K562 (cell line): Measurements from ENCODE around the gene ATF6B. TPM values are rescaled to one million over a fixed set of nuclear protein-coding genes. Genes with fewer than 3 reads are reported as not detected.
A peak's percentile ranks its signal among the peaks of the same experiment; 100 is the strongest.

Experiments used
- ATAC-seq: fragments of 200-7000 bp; cut with Tn5 transposase; 3 replicates; pipeline ENCODE4 v1.9.1; 2020; ENCODE audit warnings: moderate library complexity
- BruUV-seq: library from RNA; stranded (reverse); fragments of 400-500 nt; replicated peaks from 2 replicates; lab custom pipeline; 2021; lab: Mats Ljungman, UMichigan
- CTCF ChIA-PET: fragments of 300-600 bp; formaldehyde crosslinking; extraction: SDS; loops from one replicate; lab custom pipeline; 2021; ENCODE audit warnings: low intra/inter-chr PET ratio; lab: Yijun Ruan, JAX
- POLR2A ChIA-PET: fragments of 300-600, 350-650 bp; sonication (Branson Sonifier 250); formaldehyde crosslinking; extraction: SDS; loops from one replicate; lab custom pipeline; 2021; ENCODE audit warnings: antibody characterized with exemption, inconsistent platforms; lab: Yijun Ruan, JAX
- DNase-seq, 4 experiments: peaks; one replicate each; pipeline versions ENCODE4 v3.0.0 to v3.0.0-alpha.2; 2011 to 2018; ENCODE audit warnings: low spot score in 3 of 4, mixed read lengths in 3 of 4; ENCODE audit errors: extremely low read depth in 1 of 4
- FAIRE-seq: peaks from 2 replicates; lab custom pipeline; 2011; peaks lifted over from hg19 to GRCh38; lab: Jason Lieb, UNC
- H2AFZ ChIP-seq: 2 replicates; pipeline ENCODE4 v1.6.0; 2011; ENCODE audit warnings: low read depth, low read length, control low read depth, inconsistent platforms
- H3K27ac ChIP-seq: fragments of 200-600 bp; 3 replicates; pipeline ENCODE4 v1.8.0; 2011; ENCODE audit warnings: low read depth, mild to moderate bottlenecking, control low read depth, inconsistent platforms, low read length, moderate library complexity, mixed read lengths; ENCODE audit errors: extremely low read depth
- H3K27me3 ChIP-seq, 2 experiments: fragments of 300-600 bp in 1 of 2; 2 replicates in 1 of 2; 3 replicates in 1 of 2; pipeline versions ENCODE4 v1.6.0 to v1.8.0; 2011; ENCODE audit warnings: inconsistent platforms in 2 of 2, low read length in 2 of 2, mild to moderate bottlenecking in 1 of 2, mixed read lengths in 1 of 2, moderate library complexity in 1 of 2; ENCODE audit not compliant: control insufficient read depth in 2 of 2, insufficient read depth in 2 of 2
- H3K36me3 ChIP-seq: fragments of 300-600 bp; 3 replicates; pipeline ENCODE4 v1.8.0; 2011; ENCODE audit warnings: mild to moderate bottlenecking, low read length, inconsistent platforms; ENCODE audit not compliant: control insufficient read depth, insufficient read depth
- H3K4me1 ChIP-seq, 2 experiments: fragments of 200-600 bp in 1 of 2; replicated peaks in 1 of 2; 2 replicates in 1 of 2; 3 replicates in 1 of 2; pipeline versions ENCODE4 v1.5.1 to v1.8.0; 2011; ENCODE audit warnings: inconsistent platforms in 2 of 2, low read length in 2 of 2, mild to moderate bottlenecking in 1 of 2, mixed read lengths in 1 of 2, moderate library complexity in 1 of 2; ENCODE audit not compliant: control insufficient read depth in 2 of 2, insufficient read depth in 2 of 2
- H3K4me2 ChIP-seq: 2 replicates; pipeline ENCODE4 v1.6.1; 2011; ENCODE audit warnings: low read length, control low read depth, inconsistent platforms, mixed read lengths; ENCODE audit not compliant: insufficient read depth
- H3K4me3 ChIP-seq: fragments of 200-600 bp; sonication (generic), shearing (Covaris generic); 2 replicates; pipeline ENCODE4 v1.5.1; 2016; ENCODE audit warnings: control low read depth, inconsistent platforms
- H3K79me2 ChIP-seq: fragments of 200-600 bp; 3 replicates; pipeline ENCODE4 v1.8.0; 2011; ENCODE audit warnings: low read length, inconsistent platforms; ENCODE audit not compliant: control insufficient read depth, insufficient read depth
- H3K9ac ChIP-seq, 2 experiments: 2 replicates each; pipeline versions ENCODE4 v1.6.0 to v1.6.1; 2011; ENCODE audit warnings: low read depth in 2 of 2, low read length in 2 of 2, control low read depth in 1 of 2, inconsistent platforms in 1 of 2, mild to moderate bottlenecking in 1 of 2, mixed read lengths in 1 of 2; ENCODE audit not compliant: insufficient read depth in 1 of 2
- H3K9me1 ChIP-seq: one replicate; pipeline ENCODE4 v1.6.0; 2011; ENCODE audit warnings: inconsistent platforms, mild to moderate bottlenecking, low read length, moderate library complexity; ENCODE audit not compliant: control insufficient read depth, insufficient read depth
- H3K9me3 ChIP-seq: replicated peaks from 2 replicates; pipeline ENCODE4 v1.5.1; 2011; ENCODE audit warnings: low read depth, low read length, inconsistent platforms; ENCODE audit not compliant: control insufficient read depth, insufficient read depth
- H4K20me1 ChIP-seq: replicated peaks from 2 replicates; pipeline ENCODE4 v1.6.1; 2011; ENCODE audit warnings: low read length, inconsistent platforms, mixed read lengths; ENCODE audit not compliant: control insufficient read depth, insufficient read depth
- BDP1 ChIP-seq: IDR thresholded peaks from 3 replicates; pipeline ENCODE4 v1.6.1; 2011; ENCODE audit not compliant: insufficient read length, insufficient read depth
- CBFA2T2 ChIP-seq: fragments of 450-650 bp; conservative IDR thresholded peaks from 2 replicates; pipeline ENCODE4 v1.6.1; 2017; ENCODE audit warnings: mild to moderate bottlenecking
- MAX ChIP-seq: sonication (generic); formaldehyde crosslinking; IDR thresholded peaks from 2 replicates; pipeline ENCODE4 v1.9.0; 2022; ENCODE audit warnings: mild to moderate bottlenecking, missing genetic modification reagents
- RBM34 ChIP-seq: fragments of 200-400 bp; formaldehyde crosslinking; IDR thresholded peaks from 2 replicates; pipeline ENCODE4 v1.6.1; 2018; ENCODE audit warnings: low read length, borderline replicate concordance; ENCODE audit not compliant: insufficient read depth
- RUNX1 ChIP-seq: sonication (generic); IDR thresholded peaks from 2 replicates; pipeline ENCODE4 v1.6.1; 2016; ENCODE audit warnings: antibody characterized with exemption, low read depth
- SRSF3 ChIP-seq: fragments of 200-400 bp; formaldehyde crosslinking; IDR thresholded peaks from 2 replicates; pipeline ENCODE4 v1.6.1; 2016; ENCODE audit warnings: mild to moderate bottlenecking, low read length, moderate library complexity; ENCODE audit not compliant: insufficient read depth
- TEAD1 ChIP-seq, 2 experiments: fragments of 450-650 bp in 1 of 2; sonication (generic) in 1 of 2; formaldehyde crosslinking; IDR thresholded peaks; 2 replicates each; pipeline versions ENCODE4 v1.4.0 to v1.8.0; 2020 to 2022; ENCODE audit warnings: mild to moderate bottlenecking in 2 of 2, missing genetic modification reagents in 1 of 2
- ZBTB1 ChIP-seq: sonication (generic); formaldehyde crosslinking; IDR thresholded peaks from 2 replicates; pipeline ENCODE4 v1.8.1; 2023; ENCODE audit warnings: missing genetic modification reagents, low read depth, mild to moderate bottlenecking, borderline replicate concordance
- ZNF23 ChIP-seq: fragments of 250-450 bp; sonication (Bioruptor Pico); IDR thresholded peaks from 2 replicates; pipeline ENCODE4 v1.4.0; 2020; ENCODE audit warnings: mild to moderate bottlenecking
- ZNF263 ChIP-seq: sonication (generic); formaldehyde crosslinking; IDR thresholded peaks from 2 replicates; pipeline ENCODE4 v1.8.0; 2022; ENCODE audit warnings: mild to moderate bottlenecking, missing genetic modification reagents, borderline replicate concordance
- ZNF311 ChIP-seq: fragments of 250-450 bp; sonication (Bioruptor Pico); IDR thresholded peaks from 2 replicates; pipeline ENCODE4 v1.4.0; 2020; ENCODE audit warnings: mild to moderate bottlenecking, moderate library complexity
- ZNF347 ChIP-seq: fragments of 450-650 bp; formaldehyde crosslinking; IDR thresholded peaks from 2 replicates; pipeline ENCODE4 v1.4.0; 2020; ENCODE audit warnings: low read depth, mild to moderate bottlenecking, moderate library complexity
- WGBS: fragments of 100-300 bp; shearing (Covaris generic); methylation state at CpG from one replicate; pipeline ENCODE4 v1.1.6; 2016; ENCODE audit warnings: low coverage, mixed read lengths; ENCODE audit not compliant: insufficient coverage; ENCODE audit errors: missing lambda C conversion rate; 5-methylcytosine and 5-hydroxymethylcytosine counted together
- in situ Hi-C: fragments of 300-500 bp; cut with MboI; formaldehyde crosslinking; loops from 4 replicates; pipeline ENCODE4 v1.15.0; 2018; ENCODE audit warnings: inconsistent platforms, mixed read lengths
- intact Hi-C: fragments of 100-400 bp; cut with micrococcal nuclease; formaldehyde crosslinking; loops from 2 replicates; pipeline ENCODE4 v1.14.2; 2022
- polyA plus RNA-seq, 8 experiments: library from polyadenylated mRNA; depleted of rRNA in 4 of 8; stranded (reverse) in 5 of 8; unstranded in 3 of 8; fragments of >200 nt; fragmentation: Nextera tagmentation in 2 of 8; fragmentation: Illumina TruSeq in 1 of 8; extraction: Ambion mirVana in 2 of 8; extraction: Trizol in 1 of 8; gene quantifications; 2 replicates each; pipeline versions ENCODE4 v1.2.1 to v1.2.3, GENCODE V29; 2011 to 2014; ENCODE audit warnings: inconsistent platforms in 1 of 8, missing spikeins in 1 of 8
- total RNA-seq, 7 experiments: library from RNA; depleted of rRNA in 6 of 7; stranded (reverse); fragments of >200 nt in 6 of 7; fragmentation: Illumina TruSeq in 2 of 7; extraction: Trizol in 2 of 7; gene quantifications; 2 replicates each; pipeline versions ENCODE4 v1.2.1 to v1.2.3, GENCODE V29; 2011 to 2021; ENCODE audit warnings: low replicate concordance in 1 of 7
- TF ChIP-seq, protein P1 (sequence below): fragments of 450-650 bp; IDR thresholded peaks from 2 replicates; pipeline ENCODE4 v1.6.1; 2016; ENCODE audit warnings: borderline replicate concordance
- TF ChIP-seq, protein P2 (sequence below): fragments of 250-450 bp; sonication (Bioruptor Pico); IDR thresholded peaks from 2 replicates; pipeline ENCODE4 v1.4.0; 2020
- TF ChIP-seq, protein P3 (sequence below): conservative IDR thresholded peaks from 2 replicates; pipeline ENCODE4 v1.6.1; 2011; ENCODE audit warnings: low read depth, mild to moderate bottlenecking, low read length; ENCODE audit not compliant: control insufficient read depth
- TF ChIP-seq, protein P4 (sequence below): sonication (generic); formaldehyde crosslinking; IDR thresholded peaks from 2 replicates; pipeline ENCODE4 v1.8.1; 2023; ENCODE audit warnings: mild to moderate bottlenecking, missing genetic modification reagents

ATF6B gene
- total and polyA plus RNA-seq, 9 of the 15 experiments (the other 6 are each of a cell fraction or from before 2014, with no cell fraction given) = 20.7 to 131 (median 31.7) TPM

DNA sequence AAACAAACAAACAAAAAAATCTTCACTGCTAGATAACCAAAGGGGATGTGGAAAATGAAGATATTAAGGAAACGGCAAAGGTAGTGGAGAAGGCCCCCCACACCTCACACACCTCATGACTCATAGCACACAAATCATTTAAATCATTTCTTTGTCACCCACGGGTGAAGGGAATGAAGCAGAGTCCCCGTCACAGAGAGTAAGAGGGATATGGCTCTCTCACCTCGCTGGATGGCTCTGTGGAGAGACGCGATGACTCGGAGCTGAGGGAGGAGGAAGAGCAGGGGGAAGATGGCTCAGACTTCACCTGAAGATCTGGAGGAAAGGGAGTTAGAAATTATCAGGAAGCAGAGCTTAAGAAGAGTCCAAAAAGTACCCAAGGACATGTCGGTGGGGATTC is 1.2 kb downstream of the ATF6B start:
- H3K27me3 ChIP-seq = no peaks in the 10 kb centered on the region
- ChIA-PET POLR2A (interaction anchor here (2.0 to 3.3 kb wide), 2 partner anchors 8 to 51 kb away, joined by 9 to 11 read pairs; partner anchors contain the start of gene RNF5), CTCF (no interaction called here)
- no peaks in the 10 kb centered on the region for H4K20me1 ChIP-seq
- H3K9me1 ChIP-seq = no peaks in the 10 kb centered on the region
- in situ Hi-C loops = no loop called here
- BruUV-seq = no TSS peak
- FAIRE-seq (no peak), DNase-seq (peak in 1 of 4 experiments; percentile 49), ATAC-seq (no peak)
- H3K4me1 ChIP-seq = peaks cover 25 to 28% of the 10 kb centered on the region in 2 experiments
- 0 out of 2 replicates have a peak overlapping the region, but pooled peaks have one; percentile 11 for H2AFZ ChIP-seq
- peak overlapping the region; percentile 91 for H3K4me3 ChIP-seq
- peak overlapping the region; percentile 86; the same call in 2 of the 3 replicates for H3K27ac ChIP-seq
- peaks cover 39% of the 10 kb centered on the region for H3K79me2 ChIP-seq
- intact Hi-C loops = no loop called here
- peak overlapping the region; percentile 99 for H3K4me2 ChIP-seq
- peaks cover 47% of the 10 kb centered on the region; the same call in 2 of the 3 replicates for H3K36me3 ChIP-seq
- peak overlapping the region; percentile 90 to 94; a peak in 3 of 4 replicates for H3K9ac ChIP-seq
- WGBS = 23% methylated on average over 8 of the region's 8 CpGs
- no peaks in the 10 kb centered on the region for H3K9me3 ChIP-seq
- TF ChIP-seq, protein P1, sequence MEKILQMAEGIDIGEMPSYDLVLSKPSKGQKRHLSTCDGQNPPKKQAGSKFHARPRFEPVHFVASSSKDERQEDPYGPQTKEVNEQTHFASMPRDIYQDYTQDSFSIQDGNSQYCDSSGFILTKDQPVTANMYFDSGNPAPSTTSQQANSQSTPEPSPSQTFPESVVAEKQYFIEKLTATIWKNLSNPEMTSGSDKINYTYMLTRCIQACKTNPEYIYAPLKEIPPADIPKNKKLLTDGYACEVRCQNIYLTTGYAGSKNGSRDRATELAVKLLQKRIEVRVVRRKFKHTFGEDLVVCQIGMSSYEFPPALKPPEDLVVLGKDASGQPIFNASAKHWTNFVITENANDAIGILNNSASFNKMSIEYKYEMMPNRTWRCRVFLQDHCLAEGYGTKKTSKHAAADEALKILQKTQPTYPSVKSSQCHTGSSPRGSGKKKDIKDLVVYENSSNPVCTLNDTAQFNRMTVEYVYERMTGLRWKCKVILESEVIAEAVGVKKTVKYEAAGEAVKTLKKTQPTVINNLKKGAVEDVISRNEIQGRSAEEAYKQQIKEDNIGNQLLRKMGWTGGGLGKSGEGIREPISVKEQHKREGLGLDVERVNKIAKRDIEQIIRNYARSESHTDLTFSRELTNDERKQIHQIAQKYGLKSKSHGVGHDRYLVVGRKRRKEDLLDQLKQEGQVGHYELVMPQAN = no peak
- peak; percentile 82 for TF ChIP-seq ZNF263 (CRISPR knock-in tag)
- no peak for TF ChIP-seq MAX (CRISPR knock-in tag)
- TF ChIP-seq RBM34 = no peak
- TF ChIP-seq SRSF3 = no peak
- TF ChIP-seq, protein P2, sequence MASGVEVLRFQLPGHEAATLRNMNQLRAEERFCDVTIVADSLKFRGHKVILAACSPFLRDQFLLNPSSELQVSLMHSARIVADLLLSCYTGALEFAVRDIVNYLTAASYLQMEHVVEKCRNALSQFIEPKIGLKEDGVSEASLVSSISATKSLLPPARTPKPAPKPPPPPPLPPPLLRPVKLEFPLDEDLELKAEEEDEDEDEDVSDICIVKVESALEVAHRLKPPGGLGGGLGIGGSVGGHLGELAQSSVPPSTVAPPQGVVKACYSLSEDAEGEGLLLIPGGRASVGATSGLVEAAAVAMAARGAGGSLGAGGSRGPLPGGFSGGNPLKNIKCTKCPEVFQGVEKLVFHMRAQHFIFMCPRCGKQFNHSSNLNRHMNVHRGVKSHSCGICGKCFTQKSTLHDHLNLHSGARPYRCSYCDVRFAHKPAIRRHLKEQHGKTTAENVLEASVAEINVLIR = no peak
- TF ChIP-seq, protein P3, sequence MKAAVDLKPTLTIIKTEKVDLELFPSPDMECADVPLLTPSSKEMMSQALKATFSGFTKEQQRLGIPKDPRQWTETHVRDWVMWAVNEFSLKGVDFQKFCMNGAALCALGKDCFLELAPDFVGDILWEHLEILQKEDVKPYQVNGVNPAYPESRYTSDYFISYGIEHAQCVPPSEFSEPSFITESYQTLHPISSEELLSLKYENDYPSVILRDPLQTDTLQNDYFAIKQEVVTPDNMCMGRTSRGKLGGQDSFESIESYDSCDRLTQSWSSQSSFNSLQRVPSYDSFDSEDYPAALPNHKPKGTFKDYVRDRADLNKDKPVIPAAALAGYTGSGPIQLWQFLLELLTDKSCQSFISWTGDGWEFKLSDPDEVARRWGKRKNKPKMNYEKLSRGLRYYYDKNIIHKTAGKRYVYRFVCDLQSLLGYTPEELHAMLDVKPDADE = no peak
- TF ChIP-seq CBFA2T2 = no peak
- TF ChIP-seq BDP1 = no peak
- TF ChIP-seq RUNX1 = no peak
- TF ChIP-seq, protein P4, sequence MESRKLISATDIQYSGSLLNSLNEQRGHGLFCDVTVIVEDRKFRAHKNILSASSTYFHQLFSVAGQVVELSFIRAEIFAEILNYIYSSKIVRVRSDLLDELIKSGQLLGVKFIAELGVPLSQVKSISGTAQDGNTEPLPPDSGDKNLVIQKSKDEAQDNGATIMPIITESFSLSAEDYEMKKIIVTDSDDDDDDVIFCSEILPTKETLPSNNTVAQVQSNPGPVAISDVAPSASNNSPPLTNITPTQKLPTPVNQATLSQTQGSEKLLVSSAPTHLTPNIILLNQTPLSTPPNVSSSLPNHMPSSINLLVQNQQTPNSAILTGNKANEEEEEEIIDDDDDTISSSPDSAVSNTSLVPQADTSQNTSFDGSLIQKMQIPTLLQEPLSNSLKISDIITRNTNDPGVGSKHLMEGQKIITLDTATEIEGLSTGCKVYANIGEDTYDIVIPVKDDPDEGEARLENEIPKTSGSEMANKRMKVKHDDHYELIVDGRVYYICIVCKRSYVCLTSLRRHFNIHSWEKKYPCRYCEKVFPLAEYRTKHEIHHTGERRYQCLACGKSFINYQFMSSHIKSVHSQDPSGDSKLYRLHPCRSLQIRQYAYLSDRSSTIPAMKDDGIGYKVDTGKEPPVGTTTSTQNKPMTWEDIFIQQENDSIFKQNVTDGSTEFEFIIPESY (CRISPR knock-in tag) = no peak
- no peak for TF ChIP-seq ZNF311 (CRISPR knock-in tag)
- no peak for TF ChIP-seq ZBTB1
- no peak for TF ChIP-seq ZNF23 (CRISPR knock-in tag)
- no peak for TF ChIP-seq TEAD1 (CRISPR knock-in tag; IDR thresholded peaks at IDR 0.05)
- no peak for TF ChIP-seq ZNF347 (CRISPR knock-in tag)
